Common myeloid progenitor, CD34-positive (primary cell): Measurements from ENCODE around the gene DHRS13.

ENCODE experiments used
- CTCF ChIA-PET: fragments of 350-600 bp; sonication (Branson Sonifier 250); formaldehyde crosslinking; loops from one replicate; lab custom pipeline; 2021; ENCODE audit warnings: antibody characterized with exemption; lab: Charles Lee
- POLR2A ChIA-PET: fragments of 350-600 bp; sonication (Branson Sonifier 250); formaldehyde crosslinking; loops from one replicate; lab custom pipeline; 2021; ENCODE audit warnings: antibody characterized with exemption; lab: Charles Lee
- DNase-seq, 3 donors: peaks; one replicate each; pipeline versions ENCODE4 v3.0.0 to v3.0.0-alpha.2; 2013
- H3K27ac ChIP-seq, 2 experiments: 1 replicate in 1 of 2; 2 replicates in 1 of 2; pipeline ENCODE4 v1.7.0; 2013; ENCODE audit warnings: inconsistent platforms in 2 of 2, low read length in 2 of 2, mild to moderate bottlenecking in 2 of 2, low read depth in 1 of 2, moderate library complexity in 1 of 2; ENCODE audit not compliant: severe bottlenecking in 2 of 2, insufficient read depth in 1 of 2, poor library complexity in 1 of 2
- H3K27me3 ChIP-seq, 5 experiments: replicated peaks in 2 of 5; 1 replicate in 3 of 5; 2 replicates in 2 of 5; pipeline versions ENCODE4 v1.6.1 to v1.7.0; 2013; ENCODE audit warnings: low read length in 4 of 5, mild to moderate bottlenecking in 2 of 5, moderate library complexity in 2 of 5, inconsistent platforms in 1 of 5; ENCODE audit not compliant: insufficient read depth in 5 of 5, control insufficient read depth in 4 of 5
- H3K36me3 ChIP-seq, 4 experiments: 1 replicate in 2 of 4; 2 replicates in 2 of 4; pipeline versions ENCODE4 v1.6.1 to v1.7.0; 2013; ENCODE audit warnings: low read length in 3 of 4, control low read depth in 1 of 4, mild to moderate bottlenecking in 1 of 4; ENCODE audit not compliant: control insufficient read depth in 4 of 4, insufficient read depth in 4 of 4
- H3K4me1 ChIP-seq, 4 experiments: 1 replicate in 3 of 4; 2 replicates in 1 of 4; pipeline versions ENCODE4 v1.6.1 to v1.7.1; 2013; ENCODE audit warnings: low read length in 3 of 4, mild to moderate bottlenecking in 3 of 4, control low read depth in 1 of 4, inconsistent platforms in 1 of 4, moderate library complexity in 1 of 4; ENCODE audit not compliant: control insufficient read depth in 4 of 4, insufficient read depth in 4 of 4; ENCODE audit errors: control extremely low read depth in 1 of 4
- H3K4me3 ChIP-seq, 7 experiments: 1 replicate in 4 of 7; 2 replicates in 3 of 7; pipeline versions ENCODE4 v1.5.1 to v1.7.0; 2013; ENCODE audit warnings: mild to moderate bottlenecking in 7 of 7, low read length in 6 of 7, moderate library complexity in 6 of 7, inconsistent platforms in 2 of 7, low read depth in 2 of 7, control low read depth in 1 of 7; ENCODE audit not compliant: insufficient read depth in 4 of 7, control insufficient read depth in 1 of 7; ENCODE audit errors: extremely low read depth in 1 of 7
- H3K9me3 ChIP-seq, 5 experiments: 1 replicate in 4 of 5; 2 replicates in 1 of 5; pipeline versions ENCODE4 v1.6.1 to v1.7.1; 2013; ENCODE audit warnings: low read length in 4 of 5, mild to moderate bottlenecking in 2 of 5, inconsistent platforms in 1 of 5, low read depth in 1 of 5, moderate library complexity in 1 of 5; ENCODE audit not compliant: control insufficient read depth in 4 of 5, insufficient read depth in 2 of 5; ENCODE audit errors: control extremely low read depth in 1 of 5
- WGBS: methylation state at CpG from one replicate; pipeline ENCODE4 v1.1.5; 2013; ENCODE audit not compliant: insufficient coverage; 5-methylcytosine and 5-hydroxymethylcytosine counted together

The DHRS13 gene

DNA sequence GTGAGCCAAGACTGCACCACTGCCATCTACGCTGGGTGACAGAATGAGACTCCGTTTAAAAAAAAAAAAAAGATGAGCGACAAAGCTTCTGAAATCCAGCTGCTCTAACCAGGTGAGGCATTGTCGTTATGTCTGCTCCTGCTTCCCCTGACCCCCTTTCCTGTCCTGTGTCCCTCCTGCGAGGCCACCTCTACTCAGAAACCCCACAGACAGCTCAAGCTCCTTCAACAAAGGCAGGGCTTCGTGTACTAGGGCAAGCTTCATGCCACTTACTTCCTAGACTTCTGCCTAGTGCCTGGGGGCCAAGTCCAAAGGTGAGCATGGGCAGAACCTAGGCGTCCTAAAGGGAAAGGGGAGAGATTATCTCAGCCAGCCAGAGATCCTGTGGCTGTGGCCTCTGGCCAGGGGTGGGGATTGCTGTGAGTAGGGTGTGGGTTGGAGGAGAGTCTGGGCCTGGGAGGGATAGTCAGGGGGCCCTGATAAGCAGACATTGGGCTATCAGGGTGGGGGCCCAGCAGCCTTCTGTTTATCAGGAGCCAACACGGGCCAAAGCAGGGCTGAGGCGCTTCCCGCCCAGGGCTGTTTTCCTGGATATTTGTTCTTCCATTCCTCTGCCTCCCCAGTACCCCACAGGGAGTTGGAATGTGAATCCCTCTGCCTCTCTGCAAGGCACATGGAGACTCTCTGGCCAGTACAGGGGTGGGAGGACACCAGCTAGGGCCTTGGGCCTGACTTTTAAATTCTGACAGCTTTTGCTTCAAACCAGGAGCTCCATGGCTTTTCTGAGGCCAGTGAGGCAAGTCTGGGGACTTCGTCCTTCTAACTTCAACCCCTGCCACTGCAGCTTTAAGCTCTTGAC lies 37.7 kb downstream of the DHRS13 start:
- Histone ChIP-seq H3K36me3 (peaks cover 2 to 15% (median 8%) of the 10 kb centered on the region in 4 experiments), H3K4me1 (peaks cover 2 to 13% (median 9%) of the 10 kb centered on the region in 4 experiments), H3K4me3 (no peak overlapping the region), H3K9me3 (no peaks in the 10 kb centered on the region), H3K27me3 (no peaks in the 10 kb centered on the region), H3K27ac (peak overlapping the region in 1 of 2 experiments; percentile 71)
- CTCF ChIA-PET = interaction anchor here (1.2 to 9.0 kb wide), 4 partner anchors 9 to 103 kb away, joined by 3 to 41 read pairs (median 9); no protein-coding TSS in a partner anchor
- POLR2A ChIA-PET = interaction anchor here (0.6 kb wide), 1 partner anchor 87 kb away, joined by 3 read pairs; no protein-coding TSS in a partner anchor
- 84% methylated on average over 9 of the region's 11 CpGs for WGBS
- DNase-seq = peak; percentile 62 to 78 (median 63)

- H3K36me3 ChIP-seq = peaks cover 4 to 22% (median 14%) of the 10 kb centered on the region in 4 experiments
- H3K9me3 ChIP-seq = no peaks in the 10 kb centered on the region
- peaks cover 2 to 13% (median 9%) of the 10 kb centered on the region in 4 experiments for H3K4me1 ChIP-seq
- WGBS = 100% methylated on average over 1 of the region's 1 CpG
- no peak overlapping the region for H3K4me3 ChIP-seq
- ChIA-PET CTCF (interaction anchor here (0.7 to 9.0 kb wide), 3 partner anchors 14 to 101 kb away, joined by 3 to 41 read pairs (median 12); no protein-coding TSS in a partner anchor), POLR2A (no interaction called here)
- H3K27ac ChIP-seq = no peak overlapping the region
- no peaks in the 10 kb centered on the region for H3K27me3 ChIP-seq
- no peak for DNase-seq
Observed at GRCh38 chr17:28863953-28864352, 38.9 kb downstream of the DHRS13 start.

- peak overlapping the region in 1 of 2 experiments; percentile 67 for H3K27ac ChIP-seq
- H3K27me3 ChIP-seq = no peaks in the 10 kb centered on the region
- no peaks in the 10 kb centered on the region for H3K9me3 ChIP-seq
- peaks cover 2 to 13% (median 9%) of the 10 kb centered on the region in 4 experiments for H3K4me1 ChIP-seq
- no peak for DNase-seq
- no peak overlapping the region for H3K4me3 ChIP-seq
- H3K36me3 ChIP-seq = peaks cover 15 to 36% (median 27%) of the 10 kb centered on the region in 4 experiments
- POLR2A ChIA-PET = no interaction called here
- 87% methylated on average over 3 of the region's 3 CpGs for WGBS
- CTCF ChIA-PET = interaction anchor here (1.4 to 9.0 kb wide), 2 partner anchors 9 to 13 kb away, joined by 4 to 41 read pairs; no protein-coding TSS in a partner anchor
Observed at GRCh38 chr17:28862561-28862960, 40.3 kb downstream of the DHRS13 start.

- Histone ChIP-seq H3K4me1 (peaks cover 2 to 13% (median 9%) of the 10 kb centered on the region in 4 experiments), H3K36me3 (peaks cover 15 to 40% (median 28%) of the 10 kb centered on the region in 4 experiments), H3K27ac (peak overlapping the region in 1 of 2 experiments; percentile 67), H3K9me3 (no peaks in the 10 kb centered on the region), H3K27me3 (no peaks in the 10 kb centered on the region), H3K4me3 (no peak overlapping the region)
- ChIA-PET CTCF (interaction anchor here (0.9 to 9.0 kb wide), 5 partner anchors 9 to 37 kb away, joined by 3 to 41 read pairs (median 3); no protein-coding TSS in a partner anchor), POLR2A (no interaction called here)
- WGBS = 91% methylated on average over 7 of the region's 8 CpGs
- no peak for DNase-seq
Observed at GRCh38 chr17:28861393-28862203, 41.3 kb downstream of the DHRS13 start.

GRCh38 chr17:28860363-28860808 lies 42.5 kb downstream of the DHRS13 start:
- 100% methylated on average over 4 of the region's 4 CpGs for WGBS
- no peaks in the 10 kb centered on the region for H3K9me3 ChIP-seq
- ChIA-PET CTCF (interaction anchor here (0.9 to 9.0 kb wide), 5 partner anchors 11 to 96 kb away, joined by 3 to 41 read pairs (median 3); no protein-coding TSS in a partner anchor), POLR2A (interaction anchor here (0.6 kb wide), 1 partner anchor 367 kb away, joined by 3 read pairs; no protein-coding TSS in a partner anchor)
- peaks cover 3 to 11% (median 8%) of the 10 kb centered on the region in 4 experiments for H3K4me1 ChIP-seq
- no peak for DNase-seq
- no peaks in the 10 kb centered on the region for H3K27me3 ChIP-seq
- peaks cover 18 to 46% (median 33%) of the 10 kb centered on the region in 4 experiments for H3K36me3 ChIP-seq
- no peak overlapping the region for H3K4me3 ChIP-seq
- peak overlapping the region in 1 of 2 experiments; percentile 54 for H3K27ac ChIP-seq

GRCh38 chr17:28858801-28859355 lies 44.0 kb downstream of the DHRS13 start:
- POLR2A ChIA-PET = no interaction called here
- Histone ChIP-seq H3K36me3 (peaks cover 18 to 46% (median 33%) of the 10 kb centered on the region in 4 experiments), H3K27me3 (no peaks in the 10 kb centered on the region), H3K27ac (no peak overlapping the region), H3K4me3 (no peak overlapping the region), H3K9me3 (no peaks in the 10 kb centered on the region), H3K4me1 (peaks cover 4 to 16% (median 13%) of the 10 kb centered on the region in 4 experiments)
- CTCF ChIA-PET = interaction anchor here (0.5 to 9.0 kb wide), 5 partner anchors 9 to 44 kb away, joined by 3 to 41 read pairs (median 3); no protein-coding TSS in a partner anchor
- DNase-seq = no peak
- WGBS = 50% methylated on average over 1 of the region's 2 CpGs
